Trophoblast cell (in vitro differentiated cells and primary cell): ENCODE data around the gene PPAN.

Experiments used
- DNase-seq, 2 donors: peaks; one replicate each; pipeline ENCODE4 v3.0.0-alpha.2; 2016
- H2AFZ ChIP-seq: 2 replicates; pipeline ENCODE4 v1.6.1; 2013; ENCODE audit warnings: low read length, moderate library complexity, mild to moderate bottlenecking; ENCODE audit not compliant: insufficient read depth, poor library complexity
- H2AK5ac ChIP-seq: 2 replicates; pipeline ENCODE4 v1.6.1; 2013; ENCODE audit warnings: mild to moderate bottlenecking, low read length
- H2BK120ac ChIP-seq: 2 replicates; pipeline ENCODE4 v1.6.1; 2013; ENCODE audit warnings: low read length, mild to moderate bottlenecking, moderate library complexity; ENCODE audit not compliant: insufficient read depth, poor library complexity
- H2BK12ac ChIP-seq: 2 replicates; pipeline ENCODE4 v1.6.1; 2013; ENCODE audit warnings: mild to moderate bottlenecking, low read length, moderate library complexity
- H2BK5ac ChIP-seq: 2 replicates; pipeline ENCODE4 v1.6.1; 2013; ENCODE audit warnings: low read length, low read depth, moderate library complexity, mild to moderate bottlenecking; ENCODE audit not compliant: poor library complexity
- H3K14ac ChIP-seq: 2 replicates; pipeline ENCODE4 v1.6.1; 2013; ENCODE audit warnings: mild to moderate bottlenecking, low read length
- H3K18ac ChIP-seq: 2 replicates; pipeline ENCODE4 v1.6.1; 2013; ENCODE audit warnings: mild to moderate bottlenecking, low read length
- H3K23ac ChIP-seq: 2 replicates; pipeline ENCODE4 v1.6.1; 2013; ENCODE audit warnings: low read length
- H3K27ac ChIP-seq: 2 replicates; pipeline ENCODE4 v1.5.1; 2013; ENCODE audit warnings: low read depth, mild to moderate bottlenecking, inconsistent platforms, low read length, moderate library complexity
- H3K27me3 ChIP-seq: 2 replicates; pipeline ENCODE4 v1.6.1; 2013; ENCODE audit warnings: inconsistent platforms, mild to moderate bottlenecking, low read length, moderate library complexity; ENCODE audit not compliant: insufficient read depth
- H3K36me3 ChIP-seq, 2 experiments: 1 replicate in 1 of 2; 2 replicates in 1 of 2; pipeline ENCODE4 v1.6.1; 2013; ENCODE audit warnings: low read length in 2 of 2, mild to moderate bottlenecking in 2 of 2, moderate library complexity in 1 of 2; ENCODE audit not compliant: insufficient read depth in 2 of 2, control insufficient read depth in 1 of 2
- H3K4ac ChIP-seq: 2 replicates; pipeline ENCODE4 v1.6.1; 2013; ENCODE audit warnings: low read depth, mild to moderate bottlenecking, low read length, moderate library complexity
- H3K4me1 ChIP-seq, 2 experiments: 1 replicate in 1 of 2; 2 replicates in 1 of 2; pipeline ENCODE4 v1.6.1; 2013; ENCODE audit warnings: low read length in 2 of 2, mild to moderate bottlenecking in 2 of 2, moderate library complexity in 1 of 2; ENCODE audit not compliant: insufficient read depth in 2 of 2, control insufficient read depth in 1 of 2
- H3K4me2 ChIP-seq: 2 replicates; pipeline ENCODE4 v1.6.1; 2013; ENCODE audit warnings: inconsistent platforms, mild to moderate bottlenecking, low read length, moderate library complexity
- H3K4me3 ChIP-seq: 2 replicates; pipeline ENCODE4 v1.5.1; 2013; ENCODE audit warnings: mild to moderate bottlenecking, low read depth, low read length, inconsistent platforms
- H3K79me1 ChIP-seq: one replicate; pipeline ENCODE4 v1.6.1; 2013; ENCODE audit warnings: low read length
- H3K79me2 ChIP-seq: 2 replicates; pipeline ENCODE4 v1.6.1; 2013; ENCODE audit warnings: low read length, mild to moderate bottlenecking; ENCODE audit not compliant: control insufficient read depth, insufficient read depth, poor library complexity
- H3K9ac ChIP-seq: 2 replicates; pipeline ENCODE4 v1.6.1; 2013; ENCODE audit warnings: mild to moderate bottlenecking, low read length
- H3K9me3 ChIP-seq: 2 replicates; pipeline ENCODE4 v1.6.1; 2013; ENCODE audit warnings: low read depth, mild to moderate bottlenecking, control low read depth, inconsistent platforms, low read length; ENCODE audit not compliant: insufficient read depth
- H4K12ac ChIP-seq: 2 replicates; pipeline ENCODE4 v1.6.1; 2013; ENCODE audit warnings: low read depth, mild to moderate bottlenecking, low read length, moderate library complexity
- H4K8ac ChIP-seq: 2 replicates; pipeline ENCODE4 v1.6.1; 2013; ENCODE audit warnings: low read depth, mild to moderate bottlenecking, low read length, moderate library complexity
- H4K91ac ChIP-seq: one replicate; pipeline ENCODE4 v1.6.1; 2013; ENCODE audit warnings: low read depth, mild to moderate bottlenecking, low read length, moderate library complexity
- WGBS: extraction: QIAGEN DNeasy Blood & Tissue Kit; methylation state at CpG from one replicate; pipeline ENCODE4 v1.1.7; 2013; ENCODE audit warnings: missing lambda C conversion rate; ENCODE audit not compliant: insufficient read length, insufficient coverage; ENCODE audit errors: extremely low coverage; 5-methylcytosine and 5-hydroxymethylcytosine counted together

Gene PPAN

DNA sequence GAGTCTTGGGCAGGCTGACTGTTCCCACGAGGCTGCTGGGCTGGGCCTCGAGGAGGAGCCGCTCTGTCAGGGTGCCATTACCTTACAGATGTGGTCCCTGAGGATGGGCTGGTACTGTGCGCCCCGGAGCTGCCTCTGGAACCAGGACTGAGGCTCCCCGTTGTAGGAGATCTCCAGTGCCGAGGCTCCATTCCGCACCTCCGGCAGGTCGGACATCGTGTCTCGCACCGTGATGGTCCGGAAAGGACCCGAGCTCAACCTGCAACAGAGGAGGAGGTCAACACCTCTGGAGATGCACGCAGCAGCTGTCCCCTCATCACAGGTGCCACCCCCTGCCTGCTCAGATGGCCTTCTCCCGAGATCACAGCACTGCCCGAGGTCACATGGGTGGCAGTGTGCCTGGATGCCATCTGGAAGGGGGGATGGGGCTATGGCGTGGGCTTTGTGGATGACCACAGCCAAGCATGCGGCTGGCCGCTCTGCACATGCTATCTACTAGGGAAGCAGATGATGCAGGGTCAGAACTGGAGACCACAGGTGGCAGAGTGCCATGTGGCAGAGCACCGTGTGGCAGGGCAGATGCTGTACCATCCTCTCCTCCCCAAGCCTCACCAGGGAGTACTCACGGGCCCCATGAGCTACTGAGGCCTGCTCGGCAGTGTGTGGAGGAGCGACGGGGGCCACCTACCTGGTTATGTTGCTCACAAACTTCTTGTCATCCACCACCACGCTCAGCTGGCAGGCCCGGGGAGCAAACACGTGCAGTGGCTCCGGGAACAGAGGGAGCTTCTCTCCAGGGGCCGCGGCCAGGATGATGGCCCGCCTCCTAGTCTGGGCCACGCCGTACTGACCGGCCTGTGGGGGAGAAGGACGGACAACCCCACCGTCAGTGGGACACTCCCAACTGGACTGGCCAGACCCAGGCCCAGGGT, 31.9 kb downstream of the PPAN start:
- H3K18ac ChIP-seq, result no peak overlapping the region
- H3K9me3 ChIP-seq, result no peaks in the 10 kb centered on the region
- no CpG with 5 or more reads among the region's 38 CpGs for WGBS

DNA sequence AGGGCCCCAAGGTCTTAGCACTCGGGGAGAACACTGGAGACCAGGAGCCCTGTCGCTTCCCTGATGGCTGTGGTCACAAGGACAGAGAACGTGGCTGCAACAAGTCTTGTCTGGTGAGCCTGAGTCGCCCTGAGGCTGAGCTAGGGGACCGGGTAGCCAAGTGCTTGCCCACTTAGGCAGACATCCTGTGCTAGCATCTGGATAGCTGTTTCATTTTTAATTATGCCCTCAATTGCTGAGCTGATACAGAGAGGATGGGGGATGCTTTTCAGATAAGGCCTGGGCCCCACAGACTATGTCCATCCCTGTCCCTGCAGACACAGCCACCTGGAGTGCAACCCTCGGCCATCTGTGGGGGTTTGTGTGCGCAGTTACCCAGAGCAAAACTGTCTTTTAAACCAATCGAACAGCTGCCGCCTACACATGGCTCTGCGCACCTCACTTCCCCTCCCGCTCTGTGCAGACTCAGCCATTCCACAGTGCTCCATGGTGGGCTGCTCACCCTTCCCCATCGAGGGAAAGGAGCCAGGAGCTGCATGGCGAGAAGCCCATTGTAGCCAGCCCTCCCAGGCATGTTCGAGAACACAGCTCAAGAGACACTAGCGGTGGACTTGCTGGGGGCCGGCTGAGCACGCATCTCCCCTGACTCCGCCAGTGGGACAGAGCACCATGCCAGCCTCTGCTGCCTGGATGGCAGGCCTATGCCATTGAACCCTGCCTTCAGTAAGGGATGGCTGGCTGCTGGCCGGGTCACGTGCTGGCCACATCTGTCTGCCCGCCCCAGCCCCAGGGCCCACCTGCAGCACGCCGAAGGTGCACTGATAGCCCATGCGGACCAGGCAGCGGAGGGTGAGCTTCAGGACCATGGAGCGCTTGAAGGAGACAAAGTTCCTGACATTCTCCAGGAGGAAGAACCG, 33.0 kb downstream of the PPAN start:
- no peak overlapping the region for H2BK12ac ChIP-seq
- no peaks in the 10 kb centered on the region for H3K27me3 ChIP-seq
- no peak overlapping the region for H3K4me2 ChIP-seq
- H2AFZ ChIP-seq, result no peak overlapping the region
- DNase-seq, result no peak
- H3K36me3 ChIP-seq, result peaks cover 87 to 94% of the 10 kb centered on the region in 2 experiments
- H3K79me1 ChIP-seq, result no peaks in the 10 kb centered on the region
- no peaks in the 10 kb centered on the region for H3K4me1 ChIP-seq
- H2AK5ac ChIP-seq, result no peak overlapping the region
- H3K79me2 ChIP-seq, result no peaks in the 10 kb centered on the region
- no peak overlapping the region for H4K12ac ChIP-seq
- H4K91ac ChIP-seq, result no peak overlapping the region
- no peaks in the 10 kb centered on the region for H3K9me3 ChIP-seq
- H3K4me3 ChIP-seq, result no peak overlapping the region
- no peak overlapping the region for H3K14ac ChIP-seq
- no peak overlapping the region for H2BK5ac ChIP-seq
- no peak overlapping the region for H3K27ac ChIP-seq
- H3K4ac ChIP-seq, result no peak overlapping the region
- H3K18ac ChIP-seq, result no peak overlapping the region
- no peak overlapping the region for H3K9ac ChIP-seq
- no peak overlapping the region for H2BK120ac ChIP-seq
- no peak overlapping the region for H3K23ac ChIP-seq
- no peak overlapping the region for H4K8ac ChIP-seq
- WGBS, result no CpG with 5 or more reads among the region's 27 CpGs

More for the DNA sequence above, 31.9 kb downstream of the PPAN start:
- H3K79me2 ChIP-seq, result no peaks in the 10 kb centered on the region
- H2BK120ac ChIP-seq, result no peak overlapping the region
- H3K27ac ChIP-seq, result no peak overlapping the region
- no peak overlapping the region for H3K4me3 ChIP-seq
- no peak overlapping the region for H2BK5ac ChIP-seq
- H3K4ac ChIP-seq, result no peak overlapping the region
- no peak overlapping the region for H4K8ac ChIP-seq
- H2AK5ac ChIP-seq, result no peak overlapping the region
- no peak overlapping the region for H3K9ac ChIP-seq
- H4K91ac ChIP-seq, result no peak overlapping the region
- H3K23ac ChIP-seq, result no peak overlapping the region
- no peak overlapping the region for H3K14ac ChIP-seq
- H2AFZ ChIP-seq, result no peak overlapping the region
- no peaks in the 10 kb centered on the region for H3K79me1 ChIP-seq
- DNase-seq, result no peak
- no peak overlapping the region for H4K12ac ChIP-seq
- no peaks in the 10 kb centered on the region for H3K27me3 ChIP-seq
- no peaks in the 10 kb centered on the region for H3K4me1 ChIP-seq
- peaks cover 87 to 93% of the 10 kb centered on the region in 2 experiments for H3K36me3 ChIP-seq
- no peak overlapping the region for H2BK12ac ChIP-seq
- H3K4me2 ChIP-seq, result no peak overlapping the region

GRCh38 chr19:10139952-10140351, 33.8 kb downstream of the PPAN start:
- Histone ChIP-seq H2BK120ac (no peak overlapping the region), H3K9ac (no peak overlapping the region), H3K4me3 (no peak overlapping the region), H3K9me3 (no peaks in the 10 kb centered on the region), H2AFZ (no peak overlapping the region), H2AK5ac (no peak overlapping the region), H4K8ac (no peak overlapping the region), H3K27ac (no peak overlapping the region), H3K79me2 (no peaks in the 10 kb centered on the region), H3K4ac (no peak overlapping the region), H2BK12ac (no peak overlapping the region), H3K23ac (no peak overlapping the region), H3K14ac (no peak overlapping the region), H3K36me3 (peaks cover 89 to 95% of the 10 kb centered on the region in 2 experiments), H4K12ac (no peak overlapping the region), H3K4me2 (no peak overlapping the region), H2BK5ac (no peak overlapping the region), H4K91ac (no peak overlapping the region), H3K4me1 (no peaks in the 10 kb centered on the region), H3K18ac (no peak overlapping the region), H3K27me3 (no peaks in the 10 kb centered on the region), H3K79me1 (no peaks in the 10 kb centered on the region)
- no peak for DNase-seq
- no CpG with 5 or more reads among the region's 23 CpGs for WGBS

GRCh38 chr19:10141479-10141878, 35.3 kb downstream of the PPAN start:
- Histone ChIP-seq H3K27ac (no peak overlapping the region), H3K27me3 (no peaks in the 10 kb centered on the region), H2BK12ac (no peak overlapping the region), H2AK5ac (no peak overlapping the region), H4K8ac (no peak overlapping the region), H3K14ac (no peak overlapping the region), H3K4me2 (no peak overlapping the region), H3K9me3 (no peaks in the 10 kb centered on the region), H3K18ac (no peak overlapping the region), H3K4me3 (no peak overlapping the region), H2BK120ac (no peak overlapping the region), H3K4me1 (no peaks in the 10 kb centered on the region), H3K79me2 (no peaks in the 10 kb centered on the region), H4K91ac (no peak overlapping the region), H4K12ac (no peak overlapping the region), H3K36me3 (peaks cover 91 to 97% of the 10 kb centered on the region in 2 experiments), H3K79me1 (no peaks in the 10 kb centered on the region), H3K9ac (no peak overlapping the region), H3K23ac (no peak overlapping the region), H2BK5ac (no peak overlapping the region), H3K4ac (no peak overlapping the region), H2AFZ (no peak overlapping the region)
- DNase-seq, result no peak
- WGBS, result no CpG with 5 or more reads among the region's 13 CpGs
